ENCODE results near the gene CHRNA3. TPM values are rescaled to one million over a fixed set of nuclear protein-coding genes. Genes with fewer than 3 reads are reported as not detected.
"Not testable (repeated sequence)": the region's sequence is repeated elsewhere in the genome, so short reads cannot be mapped to it uniquely, and the experiment has no call there.

The CHRNA3 gene
- total and polyA plus RNA-seq, 2 experiments from 2014 or later: 1.7 to 2.3 TPM

- Histone ChIP-seq H3K4me1 (ENCODE audit: insufficient read depth) (no peaks in the 10 kb centered on the region), H2AFZ (no peak overlapping the region), H3K9me3 (ENCODE audit: low read depth) (no peaks in the 10 kb centered on the region), H3K79me2 (no peaks in the 10 kb centered on the region), H3K27ac (no peak overlapping the region), H3K4me3 (no peak overlapping the region), H3K27me3 (peaks cover 14% of the 10 kb centered on the region), H3K9me2 (replicated peaks; ENCODE audit: insufficient read depth) (no peaks in the 10 kb centered on the region), H3K36me3 (replicated peaks; ENCODE audit: insufficient read depth, low read depth) (no peaks in the 10 kb centered on the region), H4K20me1 (ENCODE audit: insufficient read depth, poor library complexity, severe bottlenecking) (no peaks in the 10 kb centered on the region), H3K4me2 (no peak overlapping the region)
- 88% methylated on average over 3 of the region's 3 CpGs for WGBS (ENCODE audit: low lambda C conversion rate, missing lambda C conversion rate)
- no peak for DNase-seq (ENCODE audit: low spot score)
- no peak for TF ChIP-seq EZH2phosphoT487 (IDR thresholded peaks at IDR 0.05; ENCODE audit: low read depth, severe bottlenecking, unreplicated experiment)
- TF ChIP-seq EZH2 (IDR thresholded peaks at IDR 0.05; ENCODE audit: borderline replicate concordance): no peak
- no peak for TF ChIP-seq CTCF (IDR thresholded peaks at IDR 0.05; ENCODE audit: poor library complexity)
These were observed 5.6 kb downstream of the CHRNA3 start for GRCh38 chr15:78615151-78615589.

GRCh38 chr15:78614021-78614420 is 6.8 kb downstream of the CHRNA3 start:
- Histone ChIP-seq H3K9me3 (ENCODE audit: low read depth) (no peaks in the 10 kb centered on the region), H3K36me3 (replicated peaks; ENCODE audit: insufficient read depth, low read depth) (no peaks in the 10 kb centered on the region), H3K27me3 (peaks cover 2% of the 10 kb centered on the region), H3K9me2 (replicated peaks; ENCODE audit: insufficient read depth) (no peaks in the 10 kb centered on the region), H3K79me2 (no peaks in the 10 kb centered on the region), H3K4me3 (no peak overlapping the region), H3K4me2 (no peak overlapping the region), H3K4me1 (ENCODE audit: insufficient read depth) (no peaks in the 10 kb centered on the region), H3K27ac (no peak overlapping the region), H2AFZ (no peak overlapping the region), H4K20me1 (ENCODE audit: insufficient read depth, poor library complexity, severe bottlenecking) (no peaks in the 10 kb centered on the region)
- no peak for TF ChIP-seq EZH2 (IDR thresholded peaks at IDR 0.05; ENCODE audit: borderline replicate concordance)
- DNase-seq (ENCODE audit: low spot score): no peak
- 83% methylated on average over 3 of the region's 3 CpGs for WGBS (ENCODE audit: low lambda C conversion rate, missing lambda C conversion rate)

GRCh38 chr15:78609551-78609950 is 11.2 kb downstream of the CHRNA3 start:
- H3K79me2 ChIP-seq; H3K4me2 ChIP-seq; H2AFZ ChIP-seq; DNase-seq (ENCODE audit: low spot score); H3K4me1 ChIP-seq (ENCODE audit: insufficient read depth); H3K9me2 ChIP-seq (replicated peaks; ENCODE audit: insufficient read depth); H3K36me3 ChIP-seq (replicated peaks; ENCODE audit: insufficient read depth, low read depth); H4K20me1 ChIP-seq (ENCODE audit: insufficient read depth, poor library complexity, severe bottlenecking); H3K4me3 ChIP-seq; H3K9me3 ChIP-seq (ENCODE audit: low read depth); H3K27ac ChIP-seq; H3K27me3 ChIP-seq: not testable (repeated sequence)
- WGBS (ENCODE audit: low lambda C conversion rate, missing lambda C conversion rate): 80% methylated on average over 3 of the region's 3 CpGs

- H3K4me2 ChIP-seq: no peak overlapping the region
- WGBS (ENCODE audit: low lambda C conversion rate, missing lambda C conversion rate): 86% methylated on average over 4 of the region's 4 CpGs
- no peak overlapping the region for H2AFZ ChIP-seq
- no peaks in the 10 kb centered on the region for H3K9me2 ChIP-seq (replicated peaks; ENCODE audit: insufficient read depth)
- H3K27ac ChIP-seq: no peak overlapping the region
- TF ChIP-seq CTCF (IDR thresholded peaks at IDR 0.05; ENCODE audit: poor library complexity): no peak
- TF ChIP-seq EZH2 (IDR thresholded peaks at IDR 0.05; ENCODE audit: borderline replicate concordance): no peak
- no peak for TF ChIP-seq EZH2phosphoT487 (IDR thresholded peaks at IDR 0.05; ENCODE audit: low read depth, severe bottlenecking, unreplicated experiment)
- no peaks in the 10 kb centered on the region for H3K36me3 ChIP-seq (replicated peaks; ENCODE audit: insufficient read depth, low read depth)
- no peaks in the 10 kb centered on the region for H4K20me1 ChIP-seq (ENCODE audit: insufficient read depth, poor library complexity, severe bottlenecking)
- no peak overlapping the region for H3K4me3 ChIP-seq
- DNase-seq (ENCODE audit: low spot score): no peak
- no peaks in the 10 kb centered on the region for H3K4me1 ChIP-seq (ENCODE audit: insufficient read depth)
- no peaks in the 10 kb centered on the region for H3K79me2 ChIP-seq
- no peaks in the 10 kb centered on the region for H3K27me3 ChIP-seq
- no peaks in the 10 kb centered on the region for H3K9me3 ChIP-seq (ENCODE audit: low read depth)
These were observed 15.1 kb downstream of the CHRNA3 start for GRCh38 chr15:78605680-78606079.
